Posterior vena cava (tissue), 2 donors: ENCODE results near the gene MBD5. TPM values are rescaled to one million over a fixed set of nuclear protein-coding genes. Genes with fewer than 3 reads are reported as not detected.
"Not testable (repeated sequence)": the region's sequence is repeated elsewhere in the genome, so short reads cannot be mapped to it uniquely, and the experiment has no call there.

Experiments used
- DNase-seq: peaks from one replicate; pipeline ENCODE4 v3.0.0-alpha.2; 2020; ENCODE audit warnings: low spot score
- intact Hi-C, 2 donors: fragments of 100-400 bp; cut with DNase I; formaldehyde crosslinking; loops; one replicate each; pipeline versions ENCODE4 v1.14.1 to v1.14.2; 2022 to 2023
- long read RNA-seq, 2 donors: library from polyadenylated mRNA; unstranded; transcript quantifications; one replicate each; pipeline ENCODE4 v2.0.0, GENCODE V29; 2020 to 2021
- total RNA-seq, 2 donors: library from RNA; stranded (reverse); fragmentation: NEBNext Ultra II Directional; extraction: Animal tissue kit (Norgen Biotek cat#: 25700); gene quantifications; one replicate each; pipeline ENCODE4 v1.2.1, GENCODE V29; 2021
- donor health status: DM: yes; HTN: yes; CAD: no.
- donor health status: DM: yes; HTN: yes; CAD: no.

Gene MBD5
- total RNA-seq = 10 to 100 TPM; 39.8 to 40.8 TPM
- long read RNA-seq, donor 1, full-length matches to known transcripts = 1 of 11 reads
- long read RNA-seq, donor 1, partial matches to known transcripts = 1 of 11 reads
- long read RNA-seq, donor 1, other reads (novel, unspliced or antisense) = 9 of 11 reads
- long read RNA-seq, donor 2, partial matches to known transcripts = 0 of 1 reads
- long read RNA-seq, donor 2, other reads (novel, unspliced or antisense) = 1 of 1 reads

GRCh38 chr2:148021059-148021861 lies at the start of gene MBD5:
Gene MBD5, plus strand, starts transcription at chr2:148021091.
- intact Hi-C loops = no loop called here
- peak; percentile 66 for DNase-seq

- DNase-seq = no peak
- intact Hi-C loops = no loop called here
These were observed 44.8 kb upstream of the MBD5 start for GRCh38 chr2:147976102-147976501.

GRCh38 chr2:147977679-147978078 lies 43.2 kb upstream of the MBD5 start:
- intact Hi-C loops = no loop called here
- no peak for DNase-seq

- no peak for DNase-seq
- intact Hi-C loops = loop anchor here in 1 of 2 donors (10.0 kb wide), 1 partner anchor 514 kb away; no protein-coding TSS in a partner anchor
These were observed 39.9 kb upstream of the MBD5 start for GRCh38 chr2:147980940-147981528.

GRCh38 chr2:147989102-147989501 lies 31.8 kb upstream of the MBD5 start:
- intact Hi-C loops = loop anchor here in 1 of 2 donors (10.0 kb wide), 1 partner anchor 506 kb away; no protein-coding TSS in a partner anchor

GRCh38 chr2:147989809-147990403 lies 31.0 kb upstream of the MBD5 start:
- intact Hi-C loops = loop anchor here in 1 of 2 donors (10.0 kb wide), 1 partner anchor 505 kb away; no protein-coding TSS in a partner anchor
- no peak for DNase-seq

More at GRCh38 chr2:147989102-147989501, 31.8 kb upstream of the MBD5 start:
- no peak for DNase-seq

- intact Hi-C loops, DNase-seq: not testable (repeated sequence)
These were observed 25.9 kb upstream of the MBD5 start for GRCh38 chr2:147994965-147995364.

- intact Hi-C loops = no loop called here
- DNase-seq = no peak
These were observed 24.1 kb upstream of the MBD5 start for GRCh38 chr2:147996828-147997227.

- DNase-seq = no peak
- intact Hi-C loops = no loop called here
These were observed 22.7 kb upstream of the MBD5 start for GRCh38 chr2:147998203-147998602.

GRCh38 chr2:147999126-147999525 lies 21.8 kb upstream of the MBD5 start:
- DNase-seq = no peak
- intact Hi-C loops = no loop called here

- DNase-seq = no peak
- intact Hi-C loops = no loop called here
These were observed 20.8 kb upstream of the MBD5 start for GRCh38 chr2:148000095-148000494.

GRCh38 chr2:148002420-148002819 lies 18.5 kb upstream of the MBD5 start:
- DNase-seq, intact Hi-C loops: not testable (repeated sequence)

GRCh38 chr2:148006249-148007007 lies 14.5 kb upstream of the MBD5 start:
- DNase-seq = no peak
- intact Hi-C loops = no loop called here

GRCh38 chr2:148007219-148007900 lies 13.5 kb upstream of the MBD5 start:
- intact Hi-C loops = no loop called here
- no peak for DNase-seq

- DNase-seq = not testable (repeated sequence)
These were observed 12.5 kb upstream of the MBD5 start for GRCh38 chr2:148008411-148008810.

GRCh38 chr2:148013876-148014275 lies 7.0 kb upstream of the MBD5 start:
- no peak for DNase-seq
- intact Hi-C loops = no loop called here

More at GRCh38 chr2:148008411-148008810, 12.5 kb upstream of the MBD5 start:
- intact Hi-C loops = not testable (repeated sequence)

GRCh38 chr2:148014616-148015015 lies 6.3 kb upstream of the MBD5 start:
- intact Hi-C loops = no loop called here
- no peak for DNase-seq
